ENCODE measurements around the gene ZNF497.
"Not testable (repeated sequence)": the region's sequence is repeated elsewhere in the genome, so short reads cannot be mapped to it uniquely, and the experiment has no call there.

GRCh38 chr19:58403920-58404478 lies 41.4 kb upstream of the ZNF497 start:
- TF ChIP-seq POLR2A (IDR thresholded peaks at IDR 0.05); POLR2AphosphoS5 (IDR thresholded peaks at IDR 0.05; ENCODE audit: insufficient read depth in 1 of 2, low read depth in 1 of 2): not testable (repeated sequence)
